ENCODE measurements around the gene SLFNL1. TPM values are rescaled to one million over a fixed set of nuclear protein-coding genes. Genes with fewer than 3 reads are reported as not detected.

SLFNL1 gene
- total and polyA plus RNA-seq, 2 donors (not counting 1 experiment from before 2014, with no cell fraction given): 0.01 to 0.66 TPM

DNA sequence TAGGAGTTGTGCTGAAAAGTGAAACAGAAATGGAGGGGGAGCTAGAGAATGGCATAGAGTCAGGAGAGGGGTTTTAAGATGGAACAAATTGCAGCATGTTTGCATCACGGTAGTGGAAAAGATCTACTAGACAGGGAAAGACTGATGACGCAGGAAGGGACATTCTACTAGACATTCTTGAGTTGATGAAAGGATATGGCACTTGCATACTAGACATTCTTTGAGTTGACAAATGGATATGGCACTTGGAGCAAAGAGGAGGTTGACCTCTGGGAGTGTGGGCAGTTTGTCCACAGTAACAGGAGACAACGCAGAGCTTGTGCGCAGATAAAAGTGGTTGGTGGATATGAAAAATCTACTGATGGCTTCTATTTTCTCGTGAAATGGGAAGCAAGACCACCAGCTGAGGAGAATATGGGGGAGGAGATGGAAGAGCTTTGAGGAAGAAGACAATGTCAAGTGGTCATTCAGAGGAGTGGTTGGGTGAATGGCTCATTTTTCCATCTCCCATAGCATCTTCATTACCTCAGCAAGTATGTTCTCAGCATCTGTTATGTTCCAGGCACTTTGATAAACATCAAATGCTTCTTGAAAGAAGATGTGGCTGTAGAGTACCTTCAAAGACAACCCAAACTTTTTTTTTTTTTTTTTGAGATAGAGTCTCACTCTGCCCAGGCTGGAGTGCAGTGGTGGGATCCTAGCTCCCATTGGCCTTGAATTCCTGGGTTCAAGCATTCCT is 44.4 kb downstream of the SLFNL1 start:
- Histone ChIP-seq H3K79me2 (ENCODE audit: control insufficient read depth, insufficient read depth, low read length) (peaks cover 22% of the 10 kb centered on the region), H3K4me3 (replicated peaks in 1 of 4; ENCODE audit: control extremely low read depth in 1 of 4, insufficient read depth in 1 of 4, low read depth in 3 of 4, low read length in 4 of 4) (no peak overlapping the region), H3K27ac (ENCODE audit: insufficient read depth, low read length) (no peak overlapping the region), H3K27me3 (ENCODE audit: control insufficient read depth, insufficient read depth, low read length) (no peaks in the 10 kb centered on the region), H3K4me1 (ENCODE audit: control insufficient read depth, extremely low read depth, insufficient read depth, low read length) (peaks cover 11% of the 10 kb centered on the region), H3K9me3 (ENCODE audit: control insufficient read depth, insufficient read depth, low read depth, low read length) (no peaks in the 10 kb centered on the region), H4K20me1 (ENCODE audit: control insufficient read depth, extremely low read depth, insufficient read depth, low read length) (no peaks in the 10 kb centered on the region), H2AFZ (ENCODE audit: low read length) (peak overlapping the region; percentile 7), H3K9ac (ENCODE audit: insufficient read depth, low read length) (no peak overlapping the region), H3K4me2 (ENCODE audit: extremely low read depth, insufficient read depth, low read length) (no peak overlapping the region), H3K36me3 (ENCODE audit: control insufficient read depth, insufficient read depth, low read length) (no peaks in the 10 kb centered on the region)
- peak; percentile 53 to 94 for DNase-seq (ENCODE audit: low read depth in 2 of 2)
- no peak for TF ChIP-seq EZH2 (IDR thresholded peaks at IDR 0.05; ENCODE audit: low read length, missing control alignments)
- TF ChIP-seq, protein P1, sequence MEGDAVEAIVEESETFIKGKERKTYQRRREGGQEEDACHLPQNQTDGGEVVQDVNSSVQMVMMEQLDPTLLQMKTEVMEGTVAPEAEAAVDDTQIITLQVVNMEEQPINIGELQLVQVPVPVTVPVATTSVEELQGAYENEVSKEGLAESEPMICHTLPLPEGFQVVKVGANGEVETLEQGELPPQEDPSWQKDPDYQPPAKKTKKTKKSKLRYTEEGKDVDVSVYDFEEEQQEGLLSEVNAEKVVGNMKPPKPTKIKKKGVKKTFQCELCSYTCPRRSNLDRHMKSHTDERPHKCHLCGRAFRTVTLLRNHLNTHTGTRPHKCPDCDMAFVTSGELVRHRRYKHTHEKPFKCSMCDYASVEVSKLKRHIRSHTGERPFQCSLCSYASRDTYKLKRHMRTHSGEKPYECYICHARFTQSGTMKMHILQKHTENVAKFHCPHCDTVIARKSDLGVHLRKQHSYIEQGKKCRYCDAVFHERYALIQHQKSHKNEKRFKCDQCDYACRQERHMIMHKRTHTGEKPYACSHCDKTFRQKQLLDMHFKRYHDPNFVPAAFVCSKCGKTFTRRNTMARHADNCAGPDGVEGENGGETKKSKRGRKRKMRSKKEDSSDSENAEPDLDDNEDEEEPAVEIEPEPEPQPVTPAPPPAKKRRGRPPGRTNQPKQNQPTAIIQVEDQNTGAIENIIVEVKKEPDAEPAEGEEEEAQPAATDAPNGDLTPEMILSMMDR (conservative IDR thresholded peaks at IDR 0.05 in 1 of 2, IDR thresholded peaks at IDR 0.05 in 1 of 2; ENCODE audit: low read depth in 1 of 2, low read length in 2 of 2): no peak

DNA sequence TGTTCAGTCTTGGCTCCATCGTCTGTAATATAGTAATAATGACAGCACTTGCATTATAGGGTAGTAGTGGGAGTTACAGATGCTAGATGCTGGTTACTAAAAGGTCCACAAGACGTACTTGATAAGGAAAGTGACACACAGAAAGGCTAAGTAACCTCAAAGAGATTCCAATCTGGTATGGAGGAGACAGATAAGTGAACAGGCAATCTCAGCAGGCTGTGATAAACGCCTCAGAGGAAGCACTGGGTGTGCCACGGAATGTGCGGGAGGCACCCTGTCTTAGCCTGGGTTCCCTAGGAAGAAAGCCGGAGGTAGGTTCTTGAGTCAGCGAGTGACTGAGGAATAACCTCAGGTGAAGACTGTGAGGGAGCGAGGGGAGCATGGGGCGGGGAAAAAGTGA is 46.6 kb downstream of the SLFNL1 start:
- Histone ChIP-seq H3K4me2 (ENCODE audit: extremely low read depth, insufficient read depth, low read length) (no peak overlapping the region), H3K27ac (ENCODE audit: insufficient read depth, low read length) (no peak overlapping the region), H3K4me3 (replicated peaks in 1 of 4; ENCODE audit: control extremely low read depth in 1 of 4, insufficient read depth in 1 of 4, low read depth in 3 of 4, low read length in 4 of 4) (no peak overlapping the region), H3K79me2 (ENCODE audit: control insufficient read depth, insufficient read depth, low read length) (peaks cover under 1% of the 10 kb centered on the region), H3K9ac (ENCODE audit: insufficient read depth, low read length) (no peak overlapping the region), H4K20me1 (ENCODE audit: control insufficient read depth, extremely low read depth, insufficient read depth, low read length) (no peaks in the 10 kb centered on the region), H3K27me3 (ENCODE audit: control insufficient read depth, insufficient read depth, low read length) (no peaks in the 10 kb centered on the region), H3K36me3 (ENCODE audit: control insufficient read depth, insufficient read depth, low read length) (no peaks in the 10 kb centered on the region), H2AFZ (ENCODE audit: low read length) (no peak overlapping the region), H3K9me3 (ENCODE audit: control insufficient read depth, insufficient read depth, low read depth, low read length) (no peaks in the 10 kb centered on the region), H3K4me1 (ENCODE audit: control insufficient read depth, extremely low read depth, insufficient read depth, low read length) (no peaks in the 10 kb centered on the region)
- TF ChIP-seq, protein P1 (conservative IDR thresholded peaks at IDR 0.05 in 1 of 2, IDR thresholded peaks at IDR 0.05 in 1 of 2; ENCODE audit: low read depth in 1 of 2, low read length in 2 of 2): no peak
- no peak for TF ChIP-seq EZH2 (IDR thresholded peaks at IDR 0.05; ENCODE audit: low read length, missing control alignments)
- DNase-seq (ENCODE audit: low read depth in 2 of 2): no peak

DNA sequence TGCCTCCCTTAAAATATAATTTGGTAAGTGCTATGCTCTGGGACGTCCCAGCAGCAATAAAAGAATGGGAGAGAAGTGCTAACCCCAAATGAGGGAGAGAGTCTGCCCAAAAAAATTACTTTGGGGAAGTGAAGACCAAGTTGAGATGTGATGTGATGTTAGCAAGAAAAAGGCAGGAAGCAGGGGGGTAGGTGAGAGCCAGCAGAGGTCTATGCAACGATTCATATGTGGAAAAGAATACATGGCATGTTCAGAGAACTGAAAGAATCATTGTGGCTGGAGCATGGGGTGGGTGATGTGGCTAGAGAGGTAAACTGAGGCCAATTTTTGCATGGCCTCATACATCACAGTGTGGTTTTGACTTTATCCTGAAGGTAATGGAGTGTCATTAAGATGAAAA is 47.6 kb downstream of the SLFNL1 start:
- Histone ChIP-seq H3K9ac (ENCODE audit: insufficient read depth, low read length) (no peak overlapping the region), H4K20me1 (ENCODE audit: control insufficient read depth, extremely low read depth, insufficient read depth, low read length) (no peaks in the 10 kb centered on the region)
- no peak for TF ChIP-seq EZH2 (IDR thresholded peaks at IDR 0.05; ENCODE audit: low read length, missing control alignments)
- TF ChIP-seq, protein P1 (conservative IDR thresholded peaks at IDR 0.05 in 1 of 2, IDR thresholded peaks at IDR 0.05 in 1 of 2; ENCODE audit: low read depth in 1 of 2, low read length in 2 of 2): no peak

More for the DNA sequence above, 47.6 kb downstream of the SLFNL1 start:
- no peaks in the 10 kb centered on the region for H3K36me3 ChIP-seq (ENCODE audit: control insufficient read depth, insufficient read depth, low read length)
- H3K4me1 ChIP-seq (ENCODE audit: control insufficient read depth, extremely low read depth, insufficient read depth, low read length): no peaks in the 10 kb centered on the region
- no peak overlapping the region for H2AFZ ChIP-seq (ENCODE audit: low read length)
- H3K4me2 ChIP-seq (ENCODE audit: extremely low read depth, insufficient read depth, low read length): no peak overlapping the region
- H3K27ac ChIP-seq (ENCODE audit: insufficient read depth, low read length): no peak overlapping the region
- H3K79me2 ChIP-seq (ENCODE audit: control insufficient read depth, insufficient read depth, low read length): no peaks in the 10 kb centered on the region
- H3K27me3 ChIP-seq (ENCODE audit: control insufficient read depth, insufficient read depth, low read length): no peaks in the 10 kb centered on the region
- H3K4me3 ChIP-seq (replicated peaks in 1 of 4; ENCODE audit: control extremely low read depth in 1 of 4, insufficient read depth in 1 of 4, low read depth in 3 of 4, low read length in 4 of 4): no peak overlapping the region
- H3K9me3 ChIP-seq (ENCODE audit: control insufficient read depth, insufficient read depth, low read depth, low read length): no peaks in the 10 kb centered on the region
- DNase-seq (ENCODE audit: low read depth in 2 of 2): no peak
